GM21381 (cell line): Measurements from ENCODE around the gene RNF166.

Source experiments
- ATAC-seq: cut with Tn5 transposase; IDR thresholded peaks from one replicate; pipeline ENCODE4 v1.9.1; 2021; ENCODE audit warnings: mild to moderate bottlenecking, moderate library complexity; ENCODE audit not compliant: unreplicated experiment

RNF166 gene

GRCh38 chr16:88694221-88695087 lies 11.8 kb downstream of the RNF166 start:
- no peak for ATAC-seq

DNA sequence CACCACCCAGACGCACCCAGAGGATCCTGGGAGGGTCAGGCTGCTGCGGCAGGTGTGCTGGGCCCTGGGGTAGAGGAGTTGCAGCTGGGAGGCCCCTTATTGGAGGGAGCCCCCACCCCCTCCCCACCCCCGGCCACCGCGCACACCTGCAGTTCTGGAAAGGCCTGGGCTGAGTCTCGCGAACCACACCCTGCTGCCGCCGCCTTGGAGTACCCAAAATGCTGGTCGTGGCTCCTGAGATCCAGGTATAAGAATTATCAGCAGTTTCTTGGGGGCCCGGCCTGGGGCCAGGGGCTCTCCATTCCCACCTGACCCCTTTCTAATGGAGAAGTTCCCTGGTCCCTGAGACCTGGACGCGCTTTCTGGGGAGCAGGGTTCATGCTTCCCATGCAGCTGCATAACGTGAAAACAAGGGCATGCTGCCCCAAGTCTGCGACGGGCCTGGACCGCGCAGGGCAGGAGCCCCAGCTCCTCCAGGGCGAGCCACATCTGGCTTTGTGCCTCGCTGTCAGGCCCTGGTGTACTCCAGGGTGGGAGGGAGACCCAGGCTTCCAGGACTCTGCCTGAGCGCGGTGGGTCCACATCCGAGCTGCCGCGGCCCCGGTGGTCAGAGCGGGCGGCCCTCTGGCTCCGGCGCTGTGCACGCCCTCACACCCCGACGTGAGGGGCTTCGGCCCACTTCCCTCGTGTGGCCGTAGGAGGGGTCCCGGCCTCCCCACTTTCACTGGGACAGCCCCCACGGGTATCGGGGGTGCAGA lies 12.6 kb downstream of the RNF166 start:
- ATAC-seq = no peak

GRCh38 chr16:88692861-88693260 lies 13.3 kb downstream of the RNF166 start:
- ATAC-seq = no peak

DNA sequence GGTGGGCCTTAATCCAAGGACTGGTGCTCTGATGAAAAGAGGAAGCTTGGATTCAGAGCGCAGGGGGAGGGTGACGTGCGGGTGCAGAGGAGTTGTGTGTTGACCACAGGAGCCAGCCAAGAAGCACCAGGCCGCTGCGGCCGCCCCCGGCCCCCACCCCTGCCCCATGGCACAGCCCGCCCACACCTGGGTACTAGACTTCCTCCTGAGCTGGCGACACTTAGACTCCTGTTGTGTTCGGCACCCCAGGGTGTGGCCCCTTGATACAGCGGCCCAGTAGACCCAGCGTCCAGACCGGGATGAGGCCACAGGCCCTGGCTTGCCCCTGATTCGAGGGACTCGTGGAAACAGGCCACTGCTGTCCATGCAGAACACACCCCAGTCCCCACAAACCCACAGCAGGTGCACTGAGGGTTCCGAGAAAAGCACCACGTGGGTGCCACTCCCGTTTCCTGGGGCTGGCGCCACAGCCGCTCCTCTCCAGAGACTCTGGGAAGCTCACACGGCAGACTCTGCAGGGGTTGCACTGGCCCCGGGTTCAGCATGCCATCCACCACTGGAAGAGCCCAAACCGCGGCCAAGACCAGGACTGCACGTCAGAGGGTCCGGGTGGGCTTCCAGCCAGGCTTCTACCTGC lies 14.2 kb downstream of the RNF166 start:
- no peak for ATAC-seq

DNA sequence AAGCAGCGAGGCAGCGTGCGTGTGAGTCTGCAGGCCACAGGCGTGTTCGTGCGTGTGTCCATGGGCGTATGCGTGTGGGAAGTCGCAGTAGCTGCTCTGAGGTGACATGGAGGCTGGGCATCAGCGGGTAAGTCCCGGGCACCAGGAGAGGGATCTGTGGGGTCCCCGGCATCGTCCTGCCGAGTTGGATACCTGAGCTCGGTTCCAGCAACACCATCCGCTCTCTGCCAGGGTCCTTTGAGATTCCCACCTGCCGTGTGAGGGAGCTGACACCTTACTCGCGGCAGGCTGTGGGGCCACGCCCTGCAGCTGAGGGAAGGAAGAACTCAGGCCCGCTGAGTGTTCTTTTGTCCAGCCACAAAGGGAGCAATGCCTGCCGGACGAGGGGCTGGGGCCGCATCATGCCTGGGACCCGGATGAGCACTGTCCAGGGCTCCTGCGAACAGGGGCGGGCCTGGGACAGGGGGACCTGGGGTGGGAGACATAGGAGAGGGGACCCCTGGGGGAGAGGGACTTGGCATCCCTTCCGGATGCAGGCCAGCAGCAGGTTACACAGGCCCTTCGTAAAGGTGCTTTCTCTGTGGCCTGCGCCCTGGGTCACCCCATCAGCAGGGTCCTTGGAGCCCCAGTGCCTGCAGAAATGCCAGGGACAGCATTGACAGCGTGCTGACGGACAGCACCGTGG lies 14.9 kb downstream of the RNF166 start:
- no peak for ATAC-seq

DNA sequence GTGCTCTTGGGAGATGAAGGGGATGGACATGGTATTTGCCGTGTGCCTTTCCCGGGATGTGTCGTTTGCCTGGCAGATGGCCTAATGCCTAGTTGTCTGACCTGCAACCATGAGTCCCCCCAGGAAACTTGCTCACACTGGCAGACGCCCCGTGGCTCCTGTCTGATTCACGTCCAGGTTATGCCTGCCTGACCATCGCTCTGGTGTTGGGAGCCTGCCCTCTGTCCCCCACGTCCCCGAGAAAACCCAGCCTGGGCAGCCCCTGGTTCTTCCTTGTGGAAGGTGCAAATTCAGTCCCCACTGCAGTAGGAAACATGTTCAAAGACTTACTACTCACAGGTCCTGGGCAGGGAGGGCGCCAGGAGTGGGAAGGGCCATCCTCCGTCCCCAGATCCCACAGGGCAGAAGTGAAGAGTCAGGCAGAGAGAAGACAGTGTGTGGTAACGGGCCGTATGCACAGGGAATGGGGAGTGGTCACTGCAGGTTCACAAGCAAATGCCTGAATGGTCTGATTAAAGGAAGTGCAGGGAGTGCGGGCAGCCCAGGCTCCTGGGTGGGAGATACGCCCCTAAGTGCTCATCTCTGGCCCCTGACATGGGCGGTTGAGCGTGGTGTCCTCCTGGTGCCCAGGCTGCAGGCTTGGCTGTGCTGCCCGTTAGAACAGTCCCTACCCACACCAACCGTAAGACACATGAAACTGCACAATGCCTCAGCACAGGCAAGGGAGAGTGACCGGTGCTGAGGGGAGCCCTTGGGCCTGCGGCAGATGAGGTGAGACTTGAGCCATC lies 15.7 kb downstream of the RNF166 start:
- no peak for ATAC-seq

DNA sequence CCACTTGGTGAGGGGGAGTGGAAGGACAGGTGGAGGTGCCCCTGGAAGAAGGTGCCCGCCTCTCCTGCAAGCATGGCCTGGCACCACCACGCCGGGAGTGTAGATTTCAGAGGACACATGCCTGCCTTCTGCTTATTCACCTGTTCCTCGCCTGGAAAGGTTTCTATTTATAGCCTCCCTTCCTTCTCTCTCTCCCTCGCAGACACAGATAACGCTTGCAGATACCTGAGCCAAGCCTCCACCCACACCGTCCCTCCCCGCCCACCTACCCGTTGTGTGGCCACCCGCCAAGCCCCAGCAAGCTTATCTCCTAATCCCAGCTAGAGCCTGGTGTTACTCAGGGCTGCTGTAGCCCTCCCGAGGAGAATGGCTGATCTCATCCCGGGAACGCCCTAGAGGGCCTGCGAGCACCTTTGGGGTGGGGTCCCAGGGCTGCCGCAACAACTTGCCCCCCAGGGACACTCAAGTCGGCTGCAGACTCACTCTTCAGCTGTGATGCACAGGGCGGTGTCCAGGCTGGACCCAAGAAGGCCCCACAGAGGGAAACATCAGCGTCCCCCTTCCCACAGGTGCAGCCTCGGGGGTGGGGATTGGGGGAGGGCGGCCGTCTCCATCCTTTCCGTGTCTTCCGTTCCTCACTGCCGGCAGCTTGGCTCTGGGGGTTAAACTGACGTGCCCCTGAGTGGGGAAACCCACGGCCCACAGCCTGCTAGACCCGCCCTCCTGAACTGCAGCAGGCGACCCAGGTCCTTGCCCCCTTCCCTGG lies 18.0 kb downstream of the RNF166 start:
- no peak for ATAC-seq

DNA sequence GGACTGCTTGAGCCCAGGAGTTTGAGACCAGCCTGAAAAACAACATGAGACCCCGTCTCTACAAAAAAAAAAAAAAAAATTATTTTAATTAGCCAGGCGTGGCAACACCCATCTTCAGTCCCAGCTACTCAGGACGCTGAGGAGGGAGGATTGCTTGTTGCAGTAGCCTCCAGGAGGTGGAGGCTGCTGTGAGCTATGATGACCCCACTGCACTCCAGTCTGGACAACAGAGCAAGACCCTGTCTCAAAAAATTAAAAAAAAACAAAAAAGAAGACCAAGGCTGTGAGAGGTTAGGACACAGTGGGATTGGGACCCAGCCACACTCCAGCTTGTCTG lies 18.6 kb downstream of the RNF166 start:
- no peak for ATAC-seq

- no peak for ATAC-seq
Observed at GRCh38 chr16:88687254-88687576, 19.0 kb downstream of the RNF166 start.

DNA sequence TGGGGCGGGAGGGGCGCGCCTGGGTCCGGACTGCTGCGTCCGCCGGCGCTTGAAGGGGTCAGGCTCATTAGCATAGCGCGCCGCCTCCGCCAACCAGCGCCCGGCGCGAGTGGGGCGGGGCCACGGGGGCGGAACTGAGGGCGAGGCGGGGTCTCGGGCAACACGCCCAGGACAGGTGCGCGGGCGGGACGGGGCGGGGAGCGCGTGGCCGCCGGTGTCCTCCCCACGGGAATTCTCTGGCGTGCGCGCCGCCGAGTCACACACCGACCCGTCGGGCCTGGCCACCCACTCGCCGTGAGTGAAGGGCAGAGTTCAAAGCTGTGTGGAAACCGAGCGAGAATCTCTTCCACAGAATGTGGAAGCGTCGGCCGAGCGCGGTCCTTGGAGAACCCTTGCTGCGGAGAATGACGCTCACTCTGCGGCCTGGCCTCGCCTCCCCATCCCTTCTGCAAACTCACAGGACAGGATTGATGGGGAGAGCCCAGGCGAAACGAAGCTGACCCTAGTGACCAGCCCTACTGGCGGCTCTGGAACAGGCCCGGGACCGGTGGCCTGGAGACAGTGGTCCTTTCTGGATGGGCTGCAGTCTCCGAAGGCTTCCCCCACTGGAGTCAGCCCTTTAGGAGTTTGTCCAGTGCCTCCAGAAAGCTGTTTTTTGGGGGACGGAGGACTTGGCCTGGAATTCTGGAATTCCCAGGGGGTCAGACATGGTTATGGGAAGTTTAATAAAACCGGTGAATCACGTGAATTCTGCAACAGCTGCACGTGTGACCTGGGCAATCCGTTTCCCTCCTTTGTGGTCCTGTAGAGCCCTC lies 19.6 kb downstream of the RNF166 start, which contains the start of gene SNAI3:
SNAI3 (minus strand) TSS at position 69 of the 815 bp plus-strand sequence. CDS start 101 bp downstream, outside the sequence.
- ATAC-seq = peak; percentile 69

- no peak for ATAC-seq
Observed at GRCh38 chr16:88686062-88686438, 20.2 kb downstream of the RNF166 start.

DNA sequence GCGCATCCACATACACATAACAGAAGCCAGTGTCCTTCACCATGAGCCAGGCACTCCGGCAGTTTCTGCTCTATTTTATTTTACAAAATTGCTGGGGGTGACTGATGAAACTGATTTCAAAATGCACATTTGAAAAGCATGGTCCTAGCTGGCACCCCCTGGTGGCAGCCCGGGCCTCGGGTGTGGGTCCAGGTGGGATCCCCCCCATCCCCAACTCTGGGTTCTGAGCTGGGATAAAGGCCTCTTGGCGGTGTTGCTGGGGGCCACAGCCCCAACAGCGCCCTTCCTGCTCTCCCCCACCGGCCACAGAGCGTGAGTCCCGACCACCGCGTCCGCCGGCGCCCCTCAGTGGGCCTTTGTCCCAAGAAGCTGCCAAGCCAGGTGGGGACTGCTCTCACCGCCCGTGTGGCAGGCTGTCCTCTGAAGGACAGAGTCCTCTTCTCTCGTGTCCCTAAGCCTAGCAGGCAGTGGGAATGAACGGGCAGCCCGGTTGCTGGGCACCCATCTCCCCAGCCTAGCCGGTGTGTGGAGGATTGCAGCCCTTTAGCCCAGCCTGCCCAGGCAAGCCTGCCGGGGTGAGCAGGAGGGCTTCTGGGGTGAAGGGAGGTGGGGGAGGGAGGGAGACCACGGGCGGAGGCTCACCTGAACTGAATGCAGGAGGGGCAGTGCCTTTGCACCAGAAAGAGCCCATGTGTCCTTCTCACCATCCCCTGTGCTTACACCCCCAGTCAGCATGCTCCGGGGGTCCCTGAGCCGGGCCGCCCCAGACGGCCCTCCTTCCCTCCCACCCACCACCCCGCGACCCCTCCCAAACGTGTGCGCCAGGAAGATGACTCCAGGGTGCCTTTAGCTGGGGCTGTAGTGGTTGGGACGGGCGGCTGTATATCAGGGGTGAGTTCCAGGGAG lies 20.8 kb downstream of the RNF166 start:
- no peak for ATAC-seq

GRCh38 chr16:88684569-88685155 lies 21.5 kb downstream of the RNF166 start:
- ATAC-seq = no peak

- ATAC-seq = peak; percentile 63
Observed at GRCh38 chr16:88681709-88682451, 24.3 kb downstream of the RNF166 start.

DNA sequence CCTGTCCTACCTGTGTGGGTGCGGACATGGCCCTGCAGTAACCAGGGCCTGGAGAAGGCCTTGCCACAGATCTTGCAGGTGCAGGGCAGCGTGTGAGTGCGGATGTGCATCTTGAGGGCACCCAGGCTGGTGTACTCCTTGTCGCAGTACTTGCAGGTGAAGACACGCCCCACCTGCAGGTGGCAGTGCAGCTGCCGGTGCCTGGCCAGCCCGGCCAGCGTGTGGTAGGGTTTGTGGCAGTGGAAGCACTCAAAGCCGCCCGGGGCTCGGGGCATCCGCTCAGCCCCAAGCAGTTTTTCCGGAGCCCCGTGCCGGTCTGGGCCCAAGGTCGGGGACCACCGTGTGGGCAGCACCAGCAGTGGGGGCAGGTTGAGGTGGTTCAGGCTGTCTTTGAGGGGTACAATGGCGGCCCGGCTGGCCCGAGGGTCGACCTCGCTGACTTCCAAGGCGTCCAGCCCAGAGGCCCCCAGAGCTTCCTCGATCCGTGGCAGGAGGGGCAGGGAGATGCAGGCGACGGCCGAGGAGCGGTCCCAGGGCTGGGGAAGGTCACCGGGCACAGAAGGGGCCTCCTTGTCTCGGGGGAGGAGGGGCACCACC lies 25.0 kb downstream of the RNF166 start:
- ATAC-seq = peak; percentile 7

DNA sequence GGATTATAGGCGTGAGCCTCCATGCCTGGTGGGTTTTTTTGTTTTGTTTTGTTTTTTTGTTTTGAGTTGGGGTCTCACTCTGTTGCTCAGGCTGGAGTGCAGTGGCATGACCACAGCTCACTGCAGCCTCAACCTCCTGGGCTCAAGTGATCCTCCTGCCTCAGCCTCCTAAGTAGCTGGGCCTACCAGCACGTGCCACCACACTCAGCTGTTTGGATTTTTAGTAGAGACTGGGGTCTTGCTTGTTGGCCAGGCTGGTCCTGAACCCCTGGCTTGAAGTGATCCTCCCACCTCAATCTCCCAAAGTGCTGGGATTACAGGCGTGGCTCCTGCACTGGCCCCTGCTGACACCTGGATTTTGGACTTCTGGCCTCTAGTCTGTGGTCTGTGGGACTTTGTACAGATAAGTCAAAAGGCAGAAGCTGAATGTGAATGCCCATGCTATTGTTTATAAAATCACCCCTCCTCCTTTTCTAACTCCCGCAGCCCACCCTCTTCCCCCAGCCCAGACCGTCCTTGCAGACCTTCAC lies 25.6 kb downstream of the RNF166 start:
- no peak for ATAC-seq
